ENCODE results near the gene TRIM54.

- TF ChIP-seq SP1 (CRISPR knock-in tag; conservative IDR thresholded peaks at IDR 0.05) (no peak), IRF2 (CRISPR knock-in tag; IDR thresholded peaks at IDR 0.05; ENCODE audit: borderline replicate concordance, low read depth) (no peak)
- TF ChIP-seq, protein P1, sequence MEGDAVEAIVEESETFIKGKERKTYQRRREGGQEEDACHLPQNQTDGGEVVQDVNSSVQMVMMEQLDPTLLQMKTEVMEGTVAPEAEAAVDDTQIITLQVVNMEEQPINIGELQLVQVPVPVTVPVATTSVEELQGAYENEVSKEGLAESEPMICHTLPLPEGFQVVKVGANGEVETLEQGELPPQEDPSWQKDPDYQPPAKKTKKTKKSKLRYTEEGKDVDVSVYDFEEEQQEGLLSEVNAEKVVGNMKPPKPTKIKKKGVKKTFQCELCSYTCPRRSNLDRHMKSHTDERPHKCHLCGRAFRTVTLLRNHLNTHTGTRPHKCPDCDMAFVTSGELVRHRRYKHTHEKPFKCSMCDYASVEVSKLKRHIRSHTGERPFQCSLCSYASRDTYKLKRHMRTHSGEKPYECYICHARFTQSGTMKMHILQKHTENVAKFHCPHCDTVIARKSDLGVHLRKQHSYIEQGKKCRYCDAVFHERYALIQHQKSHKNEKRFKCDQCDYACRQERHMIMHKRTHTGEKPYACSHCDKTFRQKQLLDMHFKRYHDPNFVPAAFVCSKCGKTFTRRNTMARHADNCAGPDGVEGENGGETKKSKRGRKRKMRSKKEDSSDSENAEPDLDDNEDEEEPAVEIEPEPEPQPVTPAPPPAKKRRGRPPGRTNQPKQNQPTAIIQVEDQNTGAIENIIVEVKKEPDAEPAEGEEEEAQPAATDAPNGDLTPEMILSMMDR (IDR thresholded peaks at IDR 0.05) = no peak
These were observed 32.9 kb upstream of the TRIM54 start for GRCh38 chr2:27249159-27249890.
